NCI-H187 treated with DMSO at 0.1 percent for 48 hours (cell line): ENCODE data around the gene ENC1.

ENCODE experiments used
- DNase-seq: peaks from one replicate; lab custom pipeline; 2025; lab: John Stamatoyannopoulos, UW

The ENC1 gene

DNA sequence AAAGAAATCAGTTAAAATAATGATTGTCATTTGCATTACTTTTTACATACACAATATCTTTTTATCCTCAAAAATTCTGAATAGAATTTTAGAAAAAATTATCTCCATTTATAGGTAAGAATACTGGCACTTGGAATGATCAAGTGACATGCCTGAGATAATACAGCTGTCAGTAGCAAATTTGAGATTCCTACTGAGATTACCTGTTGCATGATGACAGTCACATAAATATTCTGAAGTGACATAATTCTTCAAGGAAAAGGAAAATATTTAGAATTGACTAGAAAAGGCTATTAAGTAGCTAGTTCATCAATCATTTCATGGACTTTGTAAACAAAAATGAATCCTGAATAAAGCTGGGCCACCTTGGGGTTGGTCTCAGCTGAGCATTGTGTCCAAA, 15.2 kb upstream of the ENC1 start:
- DNase-seq: no peak

DNA sequence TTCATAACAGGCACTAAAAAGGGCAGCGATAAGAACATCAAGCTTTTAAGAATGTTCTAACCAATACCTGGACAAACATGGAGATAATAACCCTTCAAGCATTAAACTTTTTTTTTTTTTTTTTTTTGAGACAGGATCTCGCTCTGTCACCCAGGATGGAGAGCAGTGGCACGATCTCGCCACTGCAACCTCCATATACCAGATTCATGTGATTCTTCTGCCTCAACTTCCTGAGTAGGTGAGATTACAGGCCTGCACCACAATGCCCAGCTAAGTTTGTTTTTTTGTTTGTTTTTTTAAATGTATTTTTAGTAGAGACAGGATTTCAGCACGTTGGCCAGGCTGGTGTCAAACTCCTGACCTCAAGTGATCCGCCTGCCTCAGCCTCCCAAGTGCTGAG, 14.7 kb upstream of the ENC1 start:
- DNase-seq: no peak

DNA sequence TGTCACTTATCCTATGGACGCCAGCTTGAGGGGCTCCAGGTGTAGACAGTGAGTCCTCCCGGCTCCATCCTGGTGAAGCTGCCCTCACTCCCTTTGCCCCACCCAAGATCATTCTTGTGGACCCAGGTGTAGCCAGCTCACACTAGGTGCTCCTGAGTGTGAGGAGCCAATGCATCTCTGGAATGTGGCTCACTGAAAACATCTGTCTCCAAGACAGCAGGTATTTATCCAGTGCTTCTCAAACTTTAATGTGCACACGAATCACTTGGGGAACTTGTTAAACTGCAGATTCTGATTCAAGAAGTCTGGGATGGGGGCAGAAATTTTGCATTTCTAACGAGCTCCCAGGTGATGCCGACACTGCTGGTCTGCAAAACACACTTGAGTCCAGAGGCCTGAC, 13.5 kb upstream of the ENC1 start:
- DNase-seq: no peak

DNA sequence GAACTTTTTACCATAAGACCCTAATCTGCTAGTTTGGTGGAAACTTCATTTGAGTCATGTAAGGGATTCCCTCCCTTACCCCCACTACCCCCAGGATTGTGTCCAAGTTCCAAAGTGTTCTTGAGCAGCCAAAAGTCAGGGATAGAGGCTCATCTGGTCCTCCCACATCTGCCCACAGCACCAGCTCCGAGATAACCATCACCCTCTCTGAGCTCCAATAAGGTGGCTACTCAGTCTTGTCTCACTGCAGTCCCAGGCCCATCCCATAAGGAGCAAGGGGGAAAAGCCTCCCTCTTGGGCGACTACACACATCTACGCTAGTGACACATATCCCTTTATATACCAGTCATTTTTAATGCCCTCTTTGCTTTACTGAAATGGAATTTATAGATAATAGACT, 12.0 kb upstream of the ENC1 start:
- no peak for DNase-seq

DNA sequence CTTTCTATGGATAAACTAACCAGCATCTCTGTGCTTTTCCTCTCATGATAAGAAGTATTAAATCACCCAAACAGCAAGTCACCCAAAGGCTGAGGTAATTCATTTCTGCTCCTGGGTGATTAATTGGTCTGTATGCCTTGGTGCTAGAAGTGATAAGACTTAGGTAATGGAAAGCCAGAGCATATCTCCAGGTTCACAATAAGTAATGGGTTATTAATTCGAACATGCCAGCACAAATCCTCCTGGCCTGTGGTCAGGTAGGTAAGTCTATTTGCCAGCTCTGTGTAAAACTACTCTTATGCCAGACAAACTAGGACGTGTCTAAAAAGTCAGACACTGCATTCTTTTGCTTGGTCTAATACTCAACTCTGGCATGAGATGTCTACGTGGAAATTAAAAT, 11.2 kb upstream of the ENC1 start:
- DNase-seq: no peak

GRCh38 chr5:74649421-74649973, 9.0 kb upstream of the ENC1 start:
- no peak for DNase-seq

- DNase-seq: peak; percentile 32
Measured at GRCh38 chr5:74648835-74649293, 8.3 kb upstream of the ENC1 start.

- DNase-seq: peak; percentile 38
Measured at GRCh38 chr5:74647096-74647495, 6.6 kb upstream of the ENC1 start.

GRCh38 chr5:74643111-74643562, 2.6 kb upstream of the ENC1 start:
- no peak for DNase-seq

GRCh38 chr5:74642543-74642863, 2.0 kb upstream of the ENC1 start:
- no peak for DNase-seq

GRCh38 chr5:74641735-74642542, 1.4 kb upstream of the ENC1 start:
- peak; percentile 48 for DNase-seq

DNA sequence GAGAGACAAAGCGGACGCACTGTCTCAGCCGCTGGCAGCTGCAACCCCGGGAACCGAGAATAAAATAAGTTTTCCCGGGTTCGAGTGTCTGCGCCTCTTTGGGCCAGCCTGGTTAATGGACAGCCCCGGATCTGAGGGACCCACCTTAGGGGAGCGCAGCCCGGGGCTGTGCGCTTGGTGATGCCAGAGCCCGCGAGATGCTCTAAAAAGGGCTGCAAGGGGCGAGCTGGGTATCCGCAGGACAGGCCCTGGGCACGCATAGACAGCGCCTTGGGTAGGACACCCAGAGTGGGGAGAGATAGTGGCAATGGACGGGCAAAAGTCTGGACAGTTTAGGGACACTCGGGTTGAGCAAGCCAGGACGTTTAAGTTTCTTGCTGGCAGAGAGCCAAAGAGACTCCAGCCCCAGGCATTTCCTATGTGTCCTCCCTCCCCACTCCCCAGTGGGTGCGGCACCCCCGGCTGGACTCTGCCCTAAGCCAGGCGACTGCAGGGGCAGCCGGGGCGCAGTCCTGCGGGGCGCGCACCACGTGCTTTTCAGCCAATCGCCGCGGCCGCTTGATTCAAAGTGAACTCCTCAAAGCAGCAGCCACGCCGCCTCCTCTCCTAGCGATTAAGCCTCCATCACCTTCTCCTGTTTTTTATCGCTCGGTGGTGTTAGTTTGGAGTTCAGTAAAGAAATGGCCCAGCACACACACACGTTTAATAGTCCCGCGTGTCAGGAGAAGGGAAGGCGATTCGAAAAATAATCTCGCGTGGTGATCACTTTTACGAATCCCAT, 616 bp upstream of the ENC1 start:
- DNase-seq: peak; percentile 31

GRCh38 chr5:74639807-74640449, 600 bp downstream of the ENC1 start:
- DNase-seq: no peak

DNA sequence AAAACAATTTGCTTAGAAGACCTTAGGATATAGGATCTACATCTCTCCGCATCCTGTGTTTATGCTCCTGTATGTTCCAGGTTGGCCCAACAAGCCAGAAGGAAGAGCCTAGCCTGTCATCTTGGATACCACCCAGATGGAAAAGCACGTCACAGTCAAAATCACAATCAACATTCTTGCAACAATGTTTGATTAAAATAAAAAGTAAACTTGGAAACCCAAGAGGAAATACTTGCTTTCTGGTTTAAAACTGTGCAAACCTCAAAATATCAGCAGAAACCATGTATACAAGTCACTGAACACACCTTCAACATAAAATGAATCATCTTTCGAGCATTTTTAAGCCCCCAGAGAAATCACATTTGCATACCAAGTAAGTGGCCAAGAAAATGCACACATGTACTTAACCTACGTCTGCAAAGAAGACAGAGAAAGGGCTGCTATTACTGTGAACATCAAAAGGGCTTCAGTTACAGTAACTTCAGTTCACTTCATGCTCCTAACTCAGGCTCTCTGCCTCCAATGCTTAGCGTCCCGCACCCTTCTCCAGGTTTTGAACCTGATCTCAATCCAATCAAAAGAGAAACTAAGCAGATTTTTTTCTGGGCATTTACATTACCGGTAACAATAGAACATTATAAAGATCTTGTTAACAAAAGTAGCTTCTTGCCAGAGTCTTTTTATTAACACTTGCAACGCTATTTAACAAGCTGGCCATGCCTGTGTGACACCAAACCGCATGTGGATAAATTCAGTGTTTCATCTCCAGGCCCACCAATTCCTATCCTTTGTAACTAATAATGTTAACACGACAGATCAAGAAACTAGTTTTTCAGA, 1.3 kb downstream of the ENC1 start:
- DNase-seq: no peak

DNA sequence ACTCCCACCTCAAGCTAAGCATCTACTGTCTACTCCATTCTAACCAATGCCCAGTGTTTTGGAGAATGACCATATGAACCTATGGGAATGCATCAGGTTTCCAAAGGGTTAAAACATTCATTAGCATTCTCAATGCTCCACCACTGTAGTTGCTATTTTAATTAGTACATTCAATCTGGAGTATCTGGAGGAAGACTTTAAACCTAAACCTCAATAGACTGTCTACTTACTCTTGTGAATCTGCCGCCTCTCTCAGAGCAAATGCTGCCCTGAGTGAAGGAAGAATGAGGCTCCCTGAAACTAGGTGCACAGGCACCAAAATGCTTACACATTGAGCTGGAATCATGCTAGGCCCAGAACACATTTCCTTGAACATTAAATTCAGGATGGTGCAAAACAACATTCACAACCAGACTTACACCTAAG, 2.0 kb downstream of the ENC1 start:
- no peak for DNase-seq

DNA sequence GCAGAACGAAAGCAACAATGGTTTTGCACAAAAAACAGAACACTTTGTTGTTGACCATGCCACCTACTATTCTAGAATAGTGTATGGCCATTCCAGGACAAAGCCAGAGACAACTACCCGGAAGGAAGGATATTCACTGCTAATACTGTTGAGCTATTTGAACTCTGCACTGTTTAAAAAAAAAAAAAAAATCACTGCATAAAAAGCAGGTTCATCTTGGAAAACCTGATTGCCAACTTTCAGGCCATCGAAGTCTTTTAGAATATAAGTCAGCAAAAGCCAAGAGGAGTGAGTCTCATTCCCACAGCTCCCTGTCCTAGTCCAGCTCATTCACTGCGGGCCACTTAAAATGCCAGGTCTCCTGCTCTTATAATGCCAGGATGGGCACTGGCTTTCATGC, 4.0 kb downstream of the ENC1 start:
- no peak for DNase-seq

- no peak for DNase-seq
Measured at GRCh38 chr5:74636149-74636548, 4.4 kb downstream of the ENC1 start.

DNA sequence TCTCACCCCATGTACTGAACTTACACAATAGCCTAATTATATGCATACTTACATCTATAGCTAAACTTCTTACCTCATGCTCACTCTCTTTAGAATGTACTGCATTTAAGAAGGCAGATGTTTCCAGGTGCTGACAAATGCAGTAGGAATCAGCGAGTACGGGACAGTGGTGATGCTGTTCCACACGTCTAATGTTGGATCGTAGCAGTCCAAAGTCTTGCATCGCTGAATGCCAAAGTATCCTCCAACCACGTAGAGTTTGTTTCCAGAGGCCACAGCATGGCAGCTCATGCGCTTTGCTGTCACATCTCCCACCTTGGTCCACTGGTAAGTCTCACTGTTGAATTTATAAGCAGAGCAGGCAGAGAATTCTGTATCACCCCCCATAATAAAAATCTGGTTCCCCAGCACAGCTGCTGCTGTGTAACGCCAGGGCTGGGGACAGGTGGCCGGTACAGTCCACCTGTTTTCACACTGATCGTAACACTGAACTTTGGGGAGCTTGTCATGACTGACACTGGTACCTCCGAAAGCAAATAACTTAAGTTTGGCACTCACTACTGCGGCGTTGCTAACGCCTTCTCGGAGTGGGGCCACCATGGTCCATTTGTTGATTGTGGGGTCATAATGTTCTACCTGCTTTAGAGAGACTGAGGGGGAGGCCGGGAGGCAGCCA, 5.8 kb downstream of the ENC1 start:
- DNase-seq: no peak

GRCh38 chr5:74633695-74634094, 6.8 kb downstream of the ENC1 start:
- no peak for DNase-seq

DNA sequence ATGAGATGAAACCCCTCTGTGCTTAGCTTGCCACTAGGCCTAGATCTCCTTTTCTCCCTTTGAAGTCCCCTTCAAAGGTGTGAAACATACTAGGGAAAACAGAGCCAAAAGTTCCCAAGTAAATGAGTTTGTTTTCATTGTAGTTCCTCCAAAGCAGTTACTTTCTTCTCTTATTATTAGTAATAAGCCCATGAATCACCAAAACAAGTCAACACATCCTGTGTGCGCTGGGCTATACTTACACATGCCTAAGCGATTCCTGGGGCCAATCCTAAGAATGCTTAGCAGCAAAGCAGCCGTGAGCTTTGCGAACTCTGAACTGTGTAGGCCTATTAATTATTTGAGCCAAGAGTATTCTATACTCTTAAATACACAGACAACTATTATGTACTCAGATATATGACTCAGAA, 7.6 kb downstream of the ENC1 start:
- DNase-seq: no peak
